Mucosa of gallbladder (tissue), 1 donor: ENCODE results near the gene HCFC2. TPM values are rescaled to one million over a fixed set of nuclear protein-coding genes. Genes with fewer than 3 reads are reported as not detected.
"Not testable (repeated sequence)": the region's sequence is repeated elsewhere in the genome, so short reads cannot be mapped to it uniquely, and the experiment has no call there.

Experiments
- DNase-seq: peaks from one replicate; pipeline ENCODE4 v3.0.0-alpha.2; 2020; ENCODE audit warnings: low spot score
- total RNA-seq: library from RNA; stranded (reverse); gene quantifications from one replicate; pipeline ENCODE4 v1.2.1, GENCODE V29; 2021
- donor health status: DM: no; HTN: no; CAD: no.

Gene HCFC2
- total RNA-seq, result 17.0 TPM

DNA sequence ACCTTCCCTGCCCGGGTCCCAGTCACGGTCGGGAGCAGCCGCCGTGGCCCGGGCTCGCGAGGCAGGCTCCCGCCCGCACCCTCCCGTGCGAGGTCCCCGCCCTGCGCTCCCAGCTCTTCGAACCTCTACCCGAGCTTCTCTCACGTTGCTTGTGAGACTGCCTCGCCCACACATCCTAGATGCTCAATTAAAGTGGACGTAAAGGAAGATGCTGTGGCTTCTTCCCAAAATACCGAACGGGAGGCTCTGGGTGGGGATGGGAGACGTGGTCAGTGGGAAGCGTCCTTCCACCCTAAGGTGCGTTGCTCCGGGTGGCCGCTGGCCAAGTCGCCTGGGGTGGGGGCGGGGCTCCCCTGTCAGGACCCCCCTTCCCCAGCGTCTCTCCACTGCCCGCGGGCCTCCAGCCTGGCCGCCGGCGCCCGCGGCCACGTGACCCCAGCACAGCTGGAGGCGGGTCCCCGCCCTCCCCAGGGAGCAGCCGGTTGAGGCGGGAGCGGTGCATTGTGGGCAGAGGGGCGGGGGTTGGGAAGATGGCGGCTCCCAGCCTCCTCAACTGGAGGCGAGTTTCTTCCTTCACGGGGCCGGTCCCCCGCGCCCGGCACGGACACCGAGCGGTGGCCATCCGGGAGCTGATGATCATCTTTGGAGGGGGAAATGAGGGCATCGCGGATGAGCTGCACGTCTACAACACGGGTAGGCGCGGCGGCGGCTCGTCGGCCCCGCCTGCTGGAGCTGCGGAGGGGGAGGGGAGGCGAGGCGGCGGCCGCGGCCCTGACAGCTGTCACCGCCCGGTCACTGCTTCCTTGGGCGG is at the start of gene HCFC2:
TSS of gene HCFC2 (plus strand) at position 501 of the 811 bp plus-strand sequence. CDS start at position 531, 30 bp downstream.
- peak; percentile 90 for DNase-seq

GRCh38 chr12:104021862-104022261 is 42.5 kb upstream of the HCFC2 start:
- not testable (repeated sequence) for DNase-seq

DNA sequence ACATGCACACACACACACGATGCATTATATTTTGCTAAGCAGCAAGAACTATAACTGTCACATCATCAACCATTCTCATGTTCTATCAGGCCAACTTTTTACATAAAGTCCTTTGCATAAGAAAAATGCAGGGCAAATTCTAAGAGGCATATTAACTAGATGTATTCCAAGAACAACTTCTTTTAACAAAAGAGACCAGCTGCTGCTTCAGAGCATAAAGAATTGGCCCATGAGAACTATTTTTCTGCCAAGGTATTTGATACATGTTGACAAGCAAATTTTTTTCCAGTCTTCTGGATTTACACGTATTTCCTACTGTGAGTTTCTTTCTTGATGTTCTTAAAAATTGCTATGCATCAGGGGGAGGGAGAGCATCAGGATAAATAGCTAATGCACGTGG is 41.5 kb upstream of the HCFC2 start:
- no peak for DNase-seq

DNA sequence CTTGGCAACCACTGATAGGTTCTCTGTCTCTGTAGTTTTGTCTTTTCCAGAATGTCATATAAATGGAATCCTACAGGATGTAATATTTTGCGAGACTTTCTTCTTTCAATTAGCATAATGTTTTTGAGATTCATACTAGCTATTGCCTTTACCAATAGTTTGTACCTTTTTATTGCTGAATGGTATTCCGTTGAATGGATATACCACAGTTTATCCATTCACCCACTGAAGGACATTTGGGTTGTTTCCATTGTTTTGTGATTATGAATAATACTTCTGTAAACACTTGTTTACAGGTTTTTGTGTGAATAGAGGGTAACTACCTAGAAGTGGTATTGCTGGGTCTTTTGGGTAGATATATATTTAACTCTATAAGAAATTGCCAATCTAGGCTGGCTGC is 40.6 kb upstream of the HCFC2 start:
- no peak for DNase-seq

GRCh38 chr12:104024348-104024747 is 40.0 kb upstream of the HCFC2 start:
- no peak for DNase-seq

GRCh38 chr12:104025771-104026170 is 38.6 kb upstream of the HCFC2 start:
- no peak for DNase-seq

DNA sequence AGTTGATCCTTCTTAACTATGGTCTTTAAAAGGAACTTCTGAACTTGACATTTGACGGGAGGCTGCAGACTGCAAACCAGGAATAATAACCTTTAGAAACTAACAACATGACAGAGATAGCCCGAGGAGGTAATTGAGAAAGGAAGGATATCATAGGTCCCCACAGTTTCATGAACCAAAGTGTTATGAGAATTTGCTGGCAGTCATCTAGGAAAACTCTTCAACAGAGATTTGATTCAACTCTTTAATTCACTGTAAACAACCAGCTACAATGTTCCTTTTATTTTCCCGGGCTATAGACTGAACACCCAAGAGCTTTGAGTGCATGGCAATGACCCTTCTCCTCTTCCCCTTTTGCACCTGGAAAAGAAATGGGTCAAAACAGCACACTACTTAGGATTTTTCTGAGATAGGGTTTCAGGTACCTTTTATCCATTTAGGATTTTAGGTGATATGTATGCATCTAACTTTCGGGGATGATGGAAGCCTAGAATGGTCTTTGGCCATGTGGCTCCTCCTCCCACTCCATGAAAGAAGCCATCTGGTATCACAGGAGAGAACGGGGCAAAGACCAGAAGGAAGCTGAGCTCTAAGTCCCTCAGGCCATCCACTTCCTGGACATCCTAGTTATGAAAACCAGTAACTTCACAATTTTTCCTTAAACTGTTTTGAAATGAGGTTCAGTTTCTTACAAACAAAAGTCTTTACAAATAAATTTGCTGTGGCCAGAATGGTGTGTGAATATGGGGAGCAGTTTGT is 37.3 kb upstream of the HCFC2 start:
- DNase-seq, result no peak

DNA sequence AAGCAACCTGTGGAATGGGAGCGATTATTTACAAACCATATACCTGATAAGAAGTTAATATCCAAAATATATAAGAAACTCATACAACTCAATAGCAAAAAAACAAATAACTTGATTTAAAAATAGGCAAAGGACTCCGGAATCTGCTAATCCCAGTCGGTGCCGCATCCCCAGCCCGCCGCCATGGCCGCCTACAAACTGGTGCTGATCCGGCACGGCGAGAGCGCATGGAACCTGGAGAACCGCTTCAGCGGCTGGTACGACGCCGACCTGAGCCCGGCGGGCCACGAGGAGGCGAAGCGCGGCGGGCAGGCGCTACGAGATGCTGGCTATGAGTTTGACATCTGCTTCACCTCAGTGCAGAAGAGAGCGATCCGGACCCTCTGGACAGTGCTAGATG is 33.7 kb upstream of the HCFC2 start:
- not testable (repeated sequence) for DNase-seq

GRCh38 chr12:104036143-104036542 is 28.2 kb upstream of the HCFC2 start:
- not testable (repeated sequence) for DNase-seq

GRCh38 chr12:104039769-104040168 is 24.6 kb upstream of the HCFC2 start:
- DNase-seq, result not testable (repeated sequence)

DNA sequence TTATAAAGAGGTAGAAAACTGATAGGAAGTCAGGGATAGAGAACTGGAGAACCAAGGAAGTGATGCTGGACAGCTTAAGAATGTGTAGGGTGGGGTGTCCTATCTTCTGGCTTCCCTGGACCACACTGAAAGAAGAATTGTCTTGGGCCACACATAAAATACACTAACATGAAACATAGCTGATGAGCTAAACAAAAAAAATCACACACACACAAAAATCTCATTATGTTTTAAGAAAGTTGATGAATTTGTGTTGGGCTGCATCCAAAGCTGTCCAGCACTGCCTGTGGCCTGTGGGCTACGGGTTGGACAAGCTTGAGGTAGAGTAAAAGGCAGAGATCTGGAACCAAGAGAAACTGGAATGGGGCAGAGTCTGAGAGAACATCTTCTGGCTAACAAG is 21.8 kb upstream of the HCFC2 start:
- DNase-seq, result no peak

GRCh38 chr12:104044158-104044557 is 20.2 kb upstream of the HCFC2 start:
- DNase-seq, result no peak

DNA sequence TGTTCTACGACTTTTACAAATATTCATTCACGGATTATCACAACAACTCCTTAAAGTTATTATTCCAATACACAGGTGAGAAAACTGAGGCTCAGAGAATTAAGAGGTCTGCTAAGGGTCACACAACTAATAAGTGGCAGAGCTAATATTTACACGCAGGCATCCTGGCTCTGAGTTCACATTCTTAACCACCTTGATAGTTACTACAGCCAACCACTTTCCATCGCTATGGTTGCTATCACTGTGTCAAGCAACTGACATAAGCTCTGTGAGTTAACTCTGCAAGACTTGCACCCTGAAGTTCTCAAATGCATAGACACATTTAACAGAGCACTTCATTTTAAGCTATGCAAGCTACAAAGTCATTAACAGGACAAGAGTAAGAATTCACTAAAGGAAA is 18.0 kb upstream of the HCFC2 start:
- no peak for DNase-seq

DNA sequence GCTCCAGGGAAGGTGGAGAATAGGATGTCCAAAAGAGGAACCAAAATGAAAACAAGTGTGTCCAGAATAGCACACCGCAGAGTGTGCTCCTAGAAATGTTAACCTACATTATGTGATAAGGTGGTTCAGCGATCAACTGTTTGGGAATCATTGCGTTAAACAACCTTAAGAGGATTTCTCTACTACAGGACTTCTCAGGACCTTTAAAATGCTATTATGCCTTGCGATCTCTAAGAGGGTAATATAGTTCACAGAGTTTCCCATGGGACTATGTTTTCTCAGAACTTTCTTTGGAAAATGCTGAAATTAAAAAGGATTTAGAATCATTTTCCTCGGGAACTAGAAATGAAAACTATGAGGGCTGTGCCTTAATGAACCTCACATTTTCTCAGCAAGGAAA is 16.2 kb upstream of the HCFC2 start:
- DNase-seq, result no peak

- DNase-seq, result no peak
Measured at GRCh38 chr12:104048811-104049210, 15.5 kb upstream of the HCFC2 start.

DNA sequence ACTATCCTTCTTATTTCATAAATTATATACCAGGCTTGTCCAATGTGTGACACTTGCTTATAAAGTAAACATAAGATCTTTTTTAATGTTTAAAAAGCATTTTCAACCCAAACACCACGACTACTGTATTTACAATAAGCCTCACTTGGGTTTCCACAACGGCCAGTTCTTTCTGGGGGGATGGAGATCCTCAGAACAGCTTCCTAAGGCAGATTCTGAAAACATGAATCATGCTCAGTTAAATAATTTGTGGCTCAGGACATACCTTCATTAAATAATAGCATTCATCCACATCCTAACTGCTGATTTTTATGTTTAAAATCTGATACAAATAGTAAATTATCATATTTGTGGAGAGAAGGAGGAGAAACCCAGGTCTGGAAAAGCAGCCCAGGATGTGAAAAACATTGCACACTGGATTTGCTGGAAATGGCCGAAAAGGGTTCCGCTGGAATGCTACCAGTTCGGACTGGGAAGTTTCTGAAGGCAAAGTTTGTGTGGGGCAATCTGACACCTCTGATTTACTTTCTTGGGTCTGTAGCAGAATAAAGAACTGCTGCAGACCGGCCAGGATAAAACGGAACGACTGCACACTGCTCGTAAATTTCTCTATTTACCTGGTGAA is 14.9 kb upstream of the HCFC2 start:
- no peak for DNase-seq

DNA sequence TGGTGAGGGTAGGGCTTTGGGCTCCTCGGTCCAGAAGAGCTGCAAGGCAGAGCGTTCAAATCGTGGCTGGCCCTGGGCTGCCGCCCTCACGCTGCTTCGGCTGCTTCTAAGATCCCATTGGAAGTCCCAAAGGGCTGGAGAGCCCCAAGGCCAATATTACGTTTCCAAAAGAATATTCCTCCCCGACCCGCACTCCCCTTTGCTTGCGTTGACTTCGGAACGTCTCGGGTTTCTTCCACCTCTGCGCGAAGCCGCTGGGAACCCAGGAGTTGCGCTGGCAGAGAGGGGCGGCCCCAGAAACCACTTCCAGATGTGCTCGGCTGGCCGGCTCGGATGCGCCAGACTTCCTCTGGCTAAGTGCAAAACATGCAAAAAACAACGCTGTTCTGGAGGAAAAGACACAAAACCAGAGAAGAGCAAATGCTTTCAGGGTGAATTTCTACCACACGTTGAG is 14.4 kb upstream of the HCFC2 start, which contains the start of gene GLT8D2:
TSS of gene GLT8D2 (minus strand) at position 285 of the 454 bp plus-strand sequence. CDS start 30,539 bp downstream, outside the sequence.
- DNase-seq, result peak; percentile 33

DNA sequence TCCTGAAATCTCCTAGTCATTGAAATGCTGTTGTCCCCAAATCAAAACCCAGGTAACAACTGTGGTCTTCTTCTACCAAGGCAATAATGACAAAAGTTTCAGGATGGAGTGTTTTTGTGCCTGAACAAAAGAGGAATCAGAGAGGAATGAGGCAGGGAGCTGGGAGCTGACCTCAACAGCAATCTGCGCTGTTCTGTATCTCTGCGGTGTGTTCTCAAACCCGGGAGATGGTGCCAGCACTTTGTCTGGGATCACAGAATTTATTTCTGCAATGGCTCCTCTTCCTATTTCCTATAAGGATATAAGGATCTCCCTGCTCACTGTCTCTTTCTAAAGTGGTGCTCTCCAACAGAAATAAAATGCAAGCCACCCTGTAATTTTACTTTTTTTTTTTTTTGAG is 13.9 kb upstream of the HCFC2 start:
- no peak for DNase-seq

DNA sequence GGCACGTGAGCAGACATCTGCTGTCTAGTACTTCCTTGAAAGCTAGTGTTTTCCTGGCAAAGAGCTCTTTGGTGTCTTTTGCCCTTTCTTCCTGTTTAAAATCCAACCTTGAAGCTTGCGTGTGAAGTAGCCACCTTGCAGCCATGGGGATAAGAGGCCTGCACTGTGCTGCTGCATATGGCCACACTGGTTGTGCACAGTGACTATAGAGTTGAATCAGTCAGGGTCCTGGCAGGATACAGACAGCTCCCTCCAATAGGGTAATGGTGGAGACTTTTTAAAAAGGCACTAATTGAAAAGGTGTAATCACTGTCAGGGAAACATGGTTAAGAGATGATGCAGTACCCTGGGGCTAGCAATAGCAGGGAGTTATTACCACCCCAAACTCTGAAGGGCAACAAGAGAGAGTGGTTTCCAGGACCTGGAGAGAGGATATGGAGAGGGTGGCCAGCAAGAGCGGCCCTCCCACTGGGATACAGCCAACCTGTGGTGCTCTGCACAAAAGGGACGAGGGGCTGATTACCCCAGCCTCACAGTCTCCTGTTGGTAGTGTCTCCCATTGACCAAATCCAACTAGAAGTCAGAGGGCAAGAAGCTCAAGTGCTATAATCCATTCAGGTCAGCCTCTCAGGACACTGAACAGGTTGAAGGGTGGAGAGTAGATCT is 9.5 kb upstream of the HCFC2 start:
- DNase-seq, result no peak

DNA sequence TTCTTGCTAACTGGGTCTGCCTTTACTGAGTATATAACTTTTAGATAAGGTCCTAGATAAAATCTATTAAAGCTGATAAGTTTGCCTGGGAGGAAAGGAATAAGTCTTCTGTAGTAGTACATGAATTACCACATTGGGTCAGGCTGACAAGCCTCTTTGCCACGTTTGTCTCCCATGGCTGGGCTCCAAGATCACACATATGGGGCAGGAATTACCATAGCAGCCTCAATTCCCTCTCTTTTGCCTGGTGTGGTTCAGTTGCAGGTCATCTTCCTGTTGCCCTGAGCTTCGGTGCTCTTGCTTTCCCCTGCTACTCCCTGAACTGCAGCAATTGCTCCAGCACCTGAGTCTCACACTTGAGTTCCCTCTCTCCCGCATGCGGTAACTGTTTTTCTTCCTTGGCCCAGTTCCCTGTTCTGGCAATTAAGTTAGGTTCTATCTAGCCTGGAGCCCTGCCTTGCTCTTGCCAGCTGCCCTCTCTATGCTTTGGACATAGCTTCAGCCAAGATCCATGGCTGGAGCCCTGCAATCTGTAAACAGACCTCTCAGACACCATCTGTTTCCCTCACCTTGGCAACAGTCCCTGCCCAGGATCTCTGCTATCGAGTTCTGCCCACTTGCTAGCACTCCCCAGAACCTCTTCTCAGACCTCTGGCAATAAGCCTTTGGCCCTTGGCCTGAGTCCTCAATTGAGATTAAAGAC is 8.5 kb upstream of the HCFC2 start:
- no peak for DNase-seq

DNA sequence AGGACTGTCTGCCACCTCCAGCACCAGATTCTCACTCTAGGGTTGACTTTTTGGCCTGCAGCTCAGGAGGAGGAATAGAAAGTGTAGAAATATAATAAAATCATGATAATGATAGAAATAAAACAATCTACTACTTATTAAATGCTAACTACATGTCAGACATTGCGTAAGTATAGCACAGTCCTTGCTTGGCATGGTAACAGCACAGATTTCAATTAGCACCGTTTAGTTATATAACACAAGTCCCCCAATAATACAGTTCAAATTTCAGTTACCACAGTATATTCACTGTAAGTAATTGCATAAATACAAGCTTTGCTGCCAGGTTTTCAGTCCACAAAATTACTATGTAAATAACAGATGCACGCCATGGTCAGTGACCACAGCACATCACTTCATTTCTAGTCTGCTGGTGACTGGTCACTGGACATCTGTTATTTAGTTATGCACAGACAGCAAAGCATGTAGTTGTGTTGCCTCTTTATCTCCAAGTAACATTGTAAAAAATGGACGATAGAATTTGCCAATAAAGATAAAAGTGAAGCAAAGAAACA is 7.8 kb upstream of the HCFC2 start:
- no peak for DNase-seq
